ENCODE results near the gene SSC4D. TPM values are rescaled to one million over a fixed set of nuclear protein-coding genes. Genes with fewer than 3 reads are reported as not detected.
"Not testable (repeated sequence)": the region's sequence is repeated elsewhere in the genome, so short reads cannot be mapped to it uniquely, and the experiment has no call there.

Gene SSC4D
- total and polyA plus RNA-seq, 7 experiments from 2014 or later: 0.24 to 0.35 TPM; not detected in 5

- CTCF ChIA-PET: no interaction called here
- POLR2A ChIA-PET: no interaction called here
These were observed 14.3 kb upstream of the SSC4D start for GRCh38 chr7:76423666-76424412.

GRCh38 chr7:76421097-76421496 lies 11.6 kb upstream of the SSC4D start:
- H3K36me3 Mint-ChIP-seq; H3K27ac ChIP-seq (ENCODE audit: low read depth, low read length); H3K4me1 ChIP-seq (ENCODE audit: control insufficient read depth in 2 of 2, insufficient read depth in 2 of 2, low read length in 2 of 2); ATAC-seq; H3K9me3 Mint-ChIP-seq; DNase-seq; H3K27me3 ChIP-seq (ENCODE audit: control insufficient read depth in 2 of 2, insufficient read depth in 2 of 2, low read length in 2 of 2); H3K4me3 Mint-ChIP-seq; H3K36me3 ChIP-seq (ENCODE audit: control insufficient read depth in 2 of 3, insufficient read depth in 3 of 3, low read length in 3 of 3); H3K27ac Mint-ChIP-seq; H3K4me3 ChIP-seq (ENCODE audit: low read length); POLR2A ChIA-PET; H3K9me3 ChIP-seq (ENCODE audit: control insufficient read depth in 2 of 3, low read length in 3 of 3); intact Hi-C loops (cut with micrococcal nuclease): not testable (repeated sequence)
- H3K4me1 Mint-ChIP-seq: peaks cover 0 to 29% (median 0%) of the 10 kb centered on the region in 7 donors
- H3K27me3 Mint-ChIP-seq: peaks cover 0 to 33% (median 3%) of the 10 kb centered on the region in 5 donors
- CTCF ChIA-PET: interaction anchor here (0.6 kb wide), 1 partner anchor 1024 kb away, joined by 4 read pairs; no protein-coding TSS in a partner anchor

More at GRCh38 chr7:76423666-76424412, 14.3 kb upstream of the SSC4D start:
- Mint-ChIP-seq H3K4me3 (no peak overlapping the region), H3K27me3 (peaks cover 0 to 33% (median 3%) of the 10 kb centered on the region in 5 donors), H3K4me1 (peaks cover 0 to 30% (median 0%) of the 10 kb centered on the region in 7 donors), H3K27ac (peak overlapping the region in 1 of 9 donors; percentile 93), H3K36me3 (no peaks in the 10 kb centered on the region), H3K9me3 (no peaks in the 10 kb centered on the region)
- no peak for ATAC-seq
- Histone ChIP-seq H3K4me3 (ENCODE audit: low read length) (no peak overlapping the region), H3K4me1 (ENCODE audit: control insufficient read depth in 2 of 2, insufficient read depth in 2 of 2, low read length in 2 of 2) (no peaks in the 10 kb centered on the region), H3K9me3 (ENCODE audit: control insufficient read depth in 2 of 3, low read length in 3 of 3) (no peaks in the 10 kb centered on the region), H3K27me3 (ENCODE audit: control insufficient read depth in 2 of 2, insufficient read depth in 2 of 2, low read length in 2 of 2) (no peaks in the 10 kb centered on the region), H3K27ac (ENCODE audit: low read depth, low read length) (no peak overlapping the region), H3K36me3 (ENCODE audit: control insufficient read depth in 2 of 3, insufficient read depth in 3 of 3, low read length in 3 of 3) (no peaks in the 10 kb centered on the region)
- no peak for DNase-seq
- intact Hi-C loops (cut with micrococcal nuclease): no loop called here

- intact Hi-C loops (cut with micrococcal nuclease); H3K36me3 Mint-ChIP-seq; H3K36me3 ChIP-seq (ENCODE audit: control insufficient read depth in 2 of 3, insufficient read depth in 3 of 3, low read length in 3 of 3); H3K27ac ChIP-seq (ENCODE audit: low read depth, low read length); H3K27me3 ChIP-seq (ENCODE audit: control insufficient read depth in 2 of 2, insufficient read depth in 2 of 2, low read length in 2 of 2); H3K4me3 ChIP-seq (ENCODE audit: low read length); ATAC-seq; H3K4me1 Mint-ChIP-seq; H3K9me3 ChIP-seq (ENCODE audit: control insufficient read depth in 2 of 3, low read length in 3 of 3); CTCF ChIA-PET; POLR2A ChIA-PET; H3K9me3 Mint-ChIP-seq; H3K27ac Mint-ChIP-seq; H3K4me3 Mint-ChIP-seq; H3K4me1 ChIP-seq (ENCODE audit: control insufficient read depth in 2 of 2, insufficient read depth in 2 of 2, low read length in 2 of 2); DNase-seq: not testable (repeated sequence)
- H3K27me3 Mint-ChIP-seq: peaks cover 0 to 19% (median under 1%) of the 10 kb centered on the region in 5 donors
These were observed 8.3 kb upstream of the SSC4D start for GRCh38 chr7:76417654-76418310.

GRCh38 chr7:76412249-76412648 lies 2.8 kb upstream of the SSC4D start:
- Histone ChIP-seq H3K36me3 (ENCODE audit: control insufficient read depth in 2 of 3, insufficient read depth in 3 of 3, low read length in 3 of 3) (no peaks in the 10 kb centered on the region), H3K27me3 (ENCODE audit: control insufficient read depth in 2 of 2, insufficient read depth in 2 of 2, low read length in 2 of 2) (no peaks in the 10 kb centered on the region), H3K27ac (ENCODE audit: low read depth, low read length) (no peak overlapping the region), H3K9me3 (ENCODE audit: control insufficient read depth in 2 of 3, low read length in 3 of 3) (no peaks in the 10 kb centered on the region), H3K4me3 (ENCODE audit: low read length) (no peak overlapping the region), H3K4me1 (ENCODE audit: control insufficient read depth in 2 of 2, insufficient read depth in 2 of 2, low read length in 2 of 2) (no peaks in the 10 kb centered on the region)
- CTCF ChIA-PET: no interaction called here
- H3K36me3 Mint-ChIP-seq: peaks cover 0 to 9% (median 0%) of the 10 kb centered on the region in 5 donors
- intact Hi-C loops (cut with micrococcal nuclease): no loop called here
- no peaks in the 10 kb centered on the region for H3K9me3 Mint-ChIP-seq
- H3K27ac Mint-ChIP-seq: no peak overlapping the region
- no peak for ATAC-seq
- no peak overlapping the region for H3K4me3 Mint-ChIP-seq
- peaks cover 0 to 7% (median 0%) of the 10 kb centered on the region in 7 donors for H3K4me1 Mint-ChIP-seq
- POLR2A ChIA-PET: no interaction called here
- DNase-seq: no peak
- H3K27me3 Mint-ChIP-seq: no peaks in the 10 kb centered on the region

GRCh38 chr7:76411626-76412025 lies 2.1 kb upstream of the SSC4D start:
- no peak overlapping the region for H3K4me3 Mint-ChIP-seq

GRCh38 chr7:76408121-76408560 lies 1.4 kb downstream of the SSC4D start:
- peak overlapping the region in 1 of 9 donors; percentile 4 for H3K27ac Mint-ChIP-seq

More at GRCh38 chr7:76411626-76412025, 2.1 kb upstream of the SSC4D start:
- CTCF ChIA-PET: no interaction called here
- H3K36me3 ChIP-seq (ENCODE audit: control insufficient read depth in 2 of 3, insufficient read depth in 3 of 3, low read length in 3 of 3): no peaks in the 10 kb centered on the region
- no peaks in the 10 kb centered on the region for H3K9me3 Mint-ChIP-seq
- H3K4me3 ChIP-seq (ENCODE audit: low read length): no peak overlapping the region
- no peak overlapping the region for H3K27ac Mint-ChIP-seq
- DNase-seq: no peak
- peaks cover 0 to 9% (median 0%) of the 10 kb centered on the region in 5 donors for H3K36me3 Mint-ChIP-seq
- no peak for ATAC-seq
- no peaks in the 10 kb centered on the region for H3K9me3 ChIP-seq (ENCODE audit: control insufficient read depth in 2 of 3, low read length in 3 of 3)
- POLR2A ChIA-PET: interaction anchor here (0.6 kb wide), 1 partner anchor 142 kb away, joined by 4 read pairs; no protein-coding TSS in a partner anchor
- intact Hi-C loops (cut with micrococcal nuclease): no loop called here
- H3K4me1 Mint-ChIP-seq: peaks cover 0 to 7% (median 0%) of the 10 kb centered on the region in 7 donors
- H3K27me3 ChIP-seq (ENCODE audit: control insufficient read depth in 2 of 2, insufficient read depth in 2 of 2, low read length in 2 of 2): no peaks in the 10 kb centered on the region
- H3K27ac ChIP-seq (ENCODE audit: low read depth, low read length): no peak overlapping the region
- H3K27me3 Mint-ChIP-seq: no peaks in the 10 kb centered on the region
- H3K4me1 ChIP-seq (ENCODE audit: control insufficient read depth in 2 of 2, insufficient read depth in 2 of 2, low read length in 2 of 2): no peaks in the 10 kb centered on the region

More at GRCh38 chr7:76408121-76408560, 1.4 kb downstream of the SSC4D start:
- ATAC-seq (no peak), DNase-seq (no peak)
- no peak overlapping the region for H3K4me3 ChIP-seq (ENCODE audit: low read length)
- H3K4me1 ChIP-seq (ENCODE audit: control insufficient read depth in 2 of 2, insufficient read depth in 2 of 2, low read length in 2 of 2): no peaks in the 10 kb centered on the region
- H3K27ac ChIP-seq (ENCODE audit: low read depth, low read length): no peak overlapping the region
- Mint-ChIP-seq H3K27me3 (no peaks in the 10 kb centered on the region), H3K9me3 (no peaks in the 10 kb centered on the region), H3K4me1 (peaks cover 4 to 12% (median 5%) of the 10 kb centered on the region in 7 donors), H3K4me3 (no peak overlapping the region), H3K36me3 (peaks cover 0 to 9% (median 0%) of the 10 kb centered on the region in 5 donors)
- ChIA-PET POLR2A (interaction anchor here (0.7 to 0.8 kb wide), 2 partner anchors 19 to 85 kb away, joined by 3 read pairs; no protein-coding TSS in a partner anchor), CTCF (no interaction called here)
- H3K27me3 ChIP-seq (ENCODE audit: control insufficient read depth in 2 of 2, insufficient read depth in 2 of 2, low read length in 2 of 2): no peaks in the 10 kb centered on the region
- H3K9me3 ChIP-seq (ENCODE audit: control insufficient read depth in 2 of 3, low read length in 3 of 3): no peaks in the 10 kb centered on the region
- intact Hi-C loops (cut with micrococcal nuclease): no loop called here
- H3K36me3 ChIP-seq (ENCODE audit: control insufficient read depth in 2 of 3, insufficient read depth in 3 of 3, low read length in 3 of 3): no peaks in the 10 kb centered on the region

All from naive thymus-derived CD4-positive, alpha-beta T cell (primary cell).